HG03060 (cell line): ENCODE results near the gene GLIS1.

Source experiments
- ATAC-seq: cut with Tn5 transposase; IDR thresholded peaks from one replicate; pipeline ENCODE4 v1.9.1; 2021; ENCODE audit warnings: low read depth, moderate number of reproducible peaks; ENCODE audit not compliant: unreplicated experiment

The GLIS1 gene

GRCh38 chr1:53477651-53478501 lies 261.1 kb downstream of the GLIS1 start:
- ATAC-seq: no peak

- ATAC-seq: no peak
Observed at GRCh38 chr1:53476579-53476978, 262.4 kb downstream of the GLIS1 start.

GRCh38 chr1:53475664-53476063 lies 263.3 kb downstream of the GLIS1 start:
- no peak for ATAC-seq

- no peak for ATAC-seq
Observed at GRCh38 chr1:53473463-53473862, 265.5 kb downstream of the GLIS1 start.

- no peak for ATAC-seq
Observed at GRCh38 chr1:53471000-53471399, 268.0 kb downstream of the GLIS1 start.

- ATAC-seq: no peak
Observed at GRCh38 chr1:53470584-53470983, 268.4 kb downstream of the GLIS1 start.

- ATAC-seq: no peak
Observed at GRCh38 chr1:53470155-53470554, 268.8 kb downstream of the GLIS1 start.

GRCh38 chr1:53469373-53469772 lies 269.6 kb downstream of the GLIS1 start:
- ATAC-seq: no peak

- ATAC-seq: no peak
Observed at GRCh38 chr1:53468374-53468773, 270.6 kb downstream of the GLIS1 start.

- no peak for ATAC-seq
Observed at GRCh38 chr1:53467391-53467790, 271.6 kb downstream of the GLIS1 start.

- ATAC-seq: no peak
Observed at GRCh38 chr1:53465023-53465957, 273.7 kb downstream of the GLIS1 start.

GRCh38 chr1:53463961-53464899 lies 274.7 kb downstream of the GLIS1 start:
- ATAC-seq: no peak

- ATAC-seq: no peak
Observed at GRCh38 chr1:53462769-53463501, 276.0 kb downstream of the GLIS1 start.

- ATAC-seq: no peak
Observed at GRCh38 chr1:53462193-53462592, 276.8 kb downstream of the GLIS1 start.

- no peak for ATAC-seq
Observed at GRCh38 chr1:53461323-53462044, 277.5 kb downstream of the GLIS1 start.

- ATAC-seq: no peak
Observed at GRCh38 chr1:53460666-53461322, 278.2 kb downstream of the GLIS1 start.

GRCh38 chr1:53460211-53460634 lies 278.7 kb downstream of the GLIS1 start:
- ATAC-seq: no peak
